KBM-7 (cell line): ENCODE measurements around the gene ARID5B.
A peak's percentile ranks its signal among the peaks of the same experiment; 100 is the strongest.

Experiments used
- DNase-seq: peaks from one replicate; pipeline ENCODE4 v3.0.0-alpha.2; 2015
- in situ Hi-C: fragments of 300-500 bp; cut with MboI; formaldehyde crosslinking; loops from 2 replicates; pipeline ENCODE4 v1.14.3; 2020; ENCODE audit warnings: low sequenced_read_pairs, low pct_unique_long_range_greater_than_20kb, mixed read lengths

ARID5B gene

GRCh38 chr10:61978965-61979364 is 77.5 kb downstream of the ARID5B start:
- in situ Hi-C loops = no loop called here
- DNase-seq = peak; percentile 28

GRCh38 chr10:61981460-61981859 is 80.0 kb downstream of the ARID5B start:
- in situ Hi-C loops = no loop called here
- DNase-seq = no peak

GRCh38 chr10:61983255-61983654 is 81.8 kb downstream of the ARID5B start:
- in situ Hi-C loops = no loop called here
- DNase-seq = no peak

- no peak for DNase-seq
- in situ Hi-C loops = no loop called here
Observed at GRCh38 chr10:61984803-61985418, 83.4 kb downstream of the ARID5B start.

- no peak for DNase-seq
- in situ Hi-C loops = no loop called here
Observed at GRCh38 chr10:61985715-61986114, 84.2 kb downstream of the ARID5B start.

- in situ Hi-C loops = no loop called here
- no peak for DNase-seq
Observed at GRCh38 chr10:61986382-61986781, 84.9 kb downstream of the ARID5B start.

GRCh38 chr10:61986788-61987492 is 85.4 kb downstream of the ARID5B start:
- in situ Hi-C loops = no loop called here
- DNase-seq = no peak

GRCh38 chr10:61987537-61987936 is 86.0 kb downstream of the ARID5B start:
- in situ Hi-C loops = no loop called here
- DNase-seq = no peak

GRCh38 chr10:61987951-61988379 is 86.5 kb downstream of the ARID5B start:
- in situ Hi-C loops = no loop called here
- peak; percentile 10 for DNase-seq

- in situ Hi-C loops = no loop called here
- DNase-seq = no peak
Observed at GRCh38 chr10:61989995-61990760, 88.7 kb downstream of the ARID5B start.

- DNase-seq = no peak
- in situ Hi-C loops = no loop called here
Observed at GRCh38 chr10:61990761-61991135, 89.2 kb downstream of the ARID5B start.

GRCh38 chr10:61991166-61991565 is 89.7 kb downstream of the ARID5B start:
- in situ Hi-C loops = no loop called here

GRCh38 chr10:61992059-61992460 is 90.6 kb downstream of the ARID5B start:
- in situ Hi-C loops = no loop called here
- no peak for DNase-seq

More at GRCh38 chr10:61991166-61991565, 89.7 kb downstream of the ARID5B start:
- DNase-seq = no peak

- in situ Hi-C loops = no loop called here
- DNase-seq = peak; percentile 28
Observed at GRCh38 chr10:61992671-61993668, 91.5 kb downstream of the ARID5B start.

- in situ Hi-C loops = no loop called here
- no peak for DNase-seq
Observed at GRCh38 chr10:61993711-61994401, 92.4 kb downstream of the ARID5B start.

- DNase-seq = no peak
- in situ Hi-C loops = no loop called here
Observed at GRCh38 chr10:61994405-61995219, 93.1 kb downstream of the ARID5B start.

GRCh38 chr10:61995220-61995503 is 93.7 kb downstream of the ARID5B start:
- DNase-seq = no peak
- in situ Hi-C loops = no loop called here

- in situ Hi-C loops = no loop called here
- no peak for DNase-seq
Observed at GRCh38 chr10:61998937-61999336, 97.4 kb downstream of the ARID5B start.
